Esophagus squamous epithelium (tissue), 4 donors: ENCODE data around the gene TMOD4.

ENCODE experiments used
- CTCF ChIP-seq, 6 experiments: fragments of 450-650 bp in 4 of 6; fragments of 200-600 bp in 2 of 6; sonication (generic) in 2 of 6; IDR thresholded peaks; one replicate each; pipeline ENCODE4 v1.5.1; 2016 to 2019; ENCODE audit warnings: antibody characterized with exemption in 6 of 6, mild to moderate bottlenecking in 4 of 6, moderate library complexity in 4 of 6
- POLR2A ChIP-seq, 4 donors: fragments of 450-650 bp; IDR thresholded peaks; one replicate each; pipeline ENCODE4 v1.6.1; 2017; ENCODE audit warnings: antibody characterized with exemption in 4 of 4, mild to moderate bottlenecking in 4 of 4, moderate library complexity in 3 of 4

GRCh38 chr1:151146072-151146411 is 29.7 kb downstream of the TMOD4 start:
- TF ChIP-seq CTCF (IDR thresholded peaks at IDR 0.05) (no peak), POLR2A (IDR thresholded peaks at IDR 0.05) (no peak)
